Stimulated activated CD8-positive, alpha-beta memory T cell treated with anti-CD3 and anti-CD28 coated beads, Interleukin-15, amount 100 ng/mL, for 48 hours (primary cell): ENCODE measurements around the gene NFX1.
"Not testable (repeated sequence)": the region's sequence is repeated elsewhere in the genome, so short reads cannot be mapped to it uniquely, and the experiment has no call there.

Experiments
- DNase-seq, 2 donors: peaks; one replicate each; pipeline ENCODE4 v3.0.0-alpha.2; 2020; ENCODE audit warnings: low read depth in 2 of 2

Gene NFX1

DNA sequence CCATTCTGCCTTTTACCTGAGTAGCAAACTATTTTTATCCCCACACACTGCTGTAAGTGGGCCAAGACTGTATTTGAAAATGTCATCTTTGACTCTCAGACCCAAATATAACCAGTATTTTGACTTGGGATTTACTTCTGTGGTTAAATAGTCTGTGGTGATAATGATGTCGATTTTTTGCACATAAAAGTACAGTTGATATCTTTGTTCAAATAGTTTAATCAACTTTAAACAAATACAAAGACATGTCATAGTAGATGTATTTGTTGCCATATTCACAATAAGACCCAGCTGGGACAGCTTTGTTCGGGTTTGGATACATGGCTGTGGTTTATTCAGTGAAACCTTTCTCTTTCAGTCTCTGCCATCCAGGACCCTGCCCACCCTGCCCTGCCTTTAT, 20.4 kb downstream of the NFX1 start:
- no peak for DNase-seq

- no peak for DNase-seq
Measured at GRCh38 chr9:33311953-33312352, 21.6 kb downstream of the NFX1 start.

DNA sequence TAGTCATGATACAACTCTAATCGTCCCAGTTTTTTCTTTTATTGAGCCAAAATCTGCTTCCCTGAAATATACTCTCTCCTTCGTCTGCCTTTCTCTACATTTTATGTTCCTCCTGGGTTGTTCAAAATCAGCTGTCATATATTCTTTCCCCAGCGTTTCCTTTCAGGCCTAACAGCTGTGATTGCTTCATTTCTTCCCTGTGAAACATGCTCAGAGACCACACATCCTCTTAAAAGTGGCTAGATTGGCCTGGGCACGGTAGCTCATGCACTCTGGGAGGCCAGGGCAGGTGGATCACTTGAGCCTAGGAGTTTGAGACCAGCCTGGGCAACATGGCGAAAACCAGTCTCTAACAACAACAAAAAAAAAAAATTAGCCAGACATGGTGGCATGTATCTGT, 25.1 kb downstream of the NFX1 start:
- no peak for DNase-seq

DNA sequence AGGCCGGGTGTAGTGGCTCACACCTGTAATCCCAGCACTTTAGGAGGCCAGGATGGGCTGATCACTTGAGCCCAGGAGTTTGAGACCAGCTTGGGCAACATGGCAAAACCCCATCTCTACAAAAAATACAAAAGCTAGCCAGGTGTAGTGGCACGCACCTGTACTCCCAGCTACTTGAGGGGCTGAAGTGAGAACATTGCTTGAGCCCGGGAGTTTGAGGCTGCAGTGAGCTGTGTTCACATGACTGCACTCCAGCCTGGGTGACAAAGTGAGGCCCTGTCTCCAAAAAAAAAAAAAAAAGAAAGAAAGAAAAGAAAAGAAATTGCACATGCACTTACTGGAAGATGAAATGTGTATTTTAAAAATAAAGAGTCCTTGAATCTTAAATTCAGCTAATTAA, 26.8 kb downstream of the NFX1 start:
- DNase-seq = not testable (repeated sequence)

DNA sequence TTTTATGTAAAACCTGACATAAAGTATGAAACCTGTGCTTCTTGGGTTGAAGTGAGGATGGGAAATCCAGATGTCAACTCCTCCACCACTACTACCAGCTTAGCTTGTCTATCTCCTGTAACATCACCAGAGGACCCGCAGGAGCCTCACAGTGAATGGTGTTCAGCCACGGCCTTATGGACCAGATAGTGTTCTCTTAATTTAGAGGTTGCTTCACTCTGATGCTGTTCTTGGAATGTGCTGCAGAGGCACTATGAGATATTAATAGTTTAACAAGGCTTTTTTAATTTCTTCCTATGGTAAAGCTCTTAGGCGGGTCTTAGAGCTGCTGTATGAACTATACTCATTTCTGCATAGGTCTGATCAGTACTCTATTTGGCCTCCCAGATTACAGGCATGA, 27.9 kb downstream of the NFX1 start:
- DNase-seq = no peak

DNA sequence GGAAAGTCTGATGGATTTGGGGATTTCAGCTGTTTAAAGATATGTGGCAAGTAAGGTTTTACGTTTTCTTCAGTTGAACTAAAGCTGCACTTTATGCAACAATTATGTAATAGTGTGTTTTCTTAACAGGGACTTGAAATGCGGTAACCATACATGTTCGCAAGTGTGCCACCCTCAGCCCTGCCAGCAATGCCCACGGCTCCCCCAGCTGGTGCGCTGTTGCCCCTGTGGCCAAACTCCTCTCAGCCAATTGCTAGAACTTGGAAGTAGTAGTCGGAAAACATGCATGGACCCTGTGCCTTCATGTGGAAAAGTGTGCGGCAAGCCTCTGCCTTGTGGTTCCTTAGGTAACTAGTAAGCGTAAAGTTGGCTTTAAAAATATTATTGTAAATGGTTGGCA, 28.5 kb downstream of the NFX1 start:
- no peak for DNase-seq

- DNase-seq = no peak
Measured at GRCh38 chr9:33320230-33320567, 29.9 kb downstream of the NFX1 start.

DNA sequence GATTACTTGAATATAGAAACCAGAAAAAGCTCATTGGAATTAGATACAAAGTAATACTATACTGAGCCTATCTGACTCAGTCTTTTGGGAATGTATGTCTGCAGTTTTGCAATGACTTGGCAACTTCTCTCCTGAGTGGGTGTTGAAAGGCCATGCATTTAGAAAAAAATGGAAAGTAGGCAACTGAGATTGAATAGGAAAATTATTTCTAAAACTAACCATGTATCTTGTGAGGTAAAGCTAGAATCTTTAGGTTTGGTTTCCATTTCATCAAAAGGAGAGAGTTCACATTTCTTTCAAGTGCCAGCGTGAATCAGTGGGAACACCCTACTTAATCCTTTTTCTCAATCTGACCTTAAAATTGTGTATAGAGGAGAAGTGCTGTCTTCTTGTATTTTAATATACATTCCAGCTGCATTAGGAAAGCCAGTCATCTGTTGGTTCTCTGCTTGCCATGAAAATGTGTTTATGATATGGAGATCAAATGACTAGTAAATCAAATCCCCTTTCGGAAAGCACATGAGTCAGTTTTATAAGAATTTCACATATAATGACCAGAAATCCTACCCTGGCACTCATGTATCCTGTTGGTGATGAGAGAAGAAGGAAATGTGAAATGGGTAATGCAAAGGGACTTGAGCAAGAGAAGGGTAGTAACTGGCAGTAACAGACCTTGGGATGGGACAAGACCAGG, 30.4 kb downstream of the NFX1 start:
- no peak for DNase-seq

DNA sequence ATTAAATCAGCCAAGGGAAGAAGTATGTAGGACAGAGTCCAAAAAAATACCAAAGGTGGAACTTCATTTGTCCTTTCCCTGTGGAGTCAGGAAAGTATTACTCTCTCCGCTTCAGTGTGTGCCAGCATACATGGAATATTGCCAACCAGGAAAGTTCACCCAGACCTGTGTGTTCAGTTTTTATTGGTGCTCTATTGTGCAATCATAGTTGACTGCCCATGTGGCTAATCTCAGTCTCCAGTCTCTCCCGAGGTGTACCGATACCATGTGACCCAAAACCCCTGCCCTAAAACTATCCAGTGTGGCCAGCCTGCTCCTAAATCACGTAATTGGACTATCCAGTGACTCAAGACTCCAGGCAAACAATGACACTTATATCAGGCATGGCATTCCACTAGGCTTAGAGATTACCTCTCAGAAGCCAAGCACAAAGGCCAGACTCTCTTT, 38.8 kb downstream of the NFX1 start:
- DNase-seq = no peak

DNA sequence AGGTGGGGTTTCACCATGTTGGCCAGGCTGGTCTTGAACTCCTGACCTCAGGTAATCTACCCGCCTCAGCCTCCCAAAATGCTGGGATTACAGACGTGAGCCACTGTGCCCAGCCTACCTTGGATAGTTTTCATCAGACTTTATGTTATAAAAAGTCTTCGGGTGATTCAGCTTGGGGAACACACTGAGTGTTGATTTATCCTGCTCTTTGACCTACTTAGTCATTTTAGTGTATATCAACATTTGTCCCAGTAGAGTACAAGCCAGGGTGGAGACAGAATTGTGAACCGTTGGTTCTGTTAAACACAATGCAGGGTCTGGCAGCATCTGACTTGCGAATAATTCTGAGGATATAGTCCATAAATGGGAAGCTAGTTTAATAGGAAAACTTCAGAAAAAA, 39.7 kb downstream of the NFX1 start:
- no peak for DNase-seq

DNA sequence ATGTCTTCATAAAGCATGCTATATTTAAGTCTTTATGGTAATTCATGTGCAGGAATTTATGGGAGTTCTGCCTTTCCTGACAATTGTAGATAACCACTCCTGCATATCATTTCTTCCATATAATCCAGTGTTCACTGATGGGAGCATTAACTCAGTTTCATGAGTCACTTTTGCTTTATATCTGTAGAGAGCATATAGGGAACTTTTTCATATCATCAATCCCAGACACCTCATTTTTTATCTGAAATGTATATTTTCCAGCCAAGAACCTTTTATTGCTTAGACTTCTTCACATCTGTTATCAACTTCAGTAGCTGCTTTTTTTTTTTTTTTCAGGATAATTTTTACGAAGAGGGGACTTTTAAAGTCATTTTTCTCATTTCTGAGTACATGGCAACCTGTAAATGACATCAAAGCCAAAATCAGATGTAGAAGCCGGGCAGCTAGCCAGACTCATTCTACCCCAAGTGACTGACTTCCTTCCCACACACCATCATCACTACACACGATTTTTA, 41.1 kb downstream of the NFX1 start:
- no peak for DNase-seq

GRCh38 chr9:33332011-33332410, 41.7 kb downstream of the NFX1 start:
- DNase-seq = no peak

DNA sequence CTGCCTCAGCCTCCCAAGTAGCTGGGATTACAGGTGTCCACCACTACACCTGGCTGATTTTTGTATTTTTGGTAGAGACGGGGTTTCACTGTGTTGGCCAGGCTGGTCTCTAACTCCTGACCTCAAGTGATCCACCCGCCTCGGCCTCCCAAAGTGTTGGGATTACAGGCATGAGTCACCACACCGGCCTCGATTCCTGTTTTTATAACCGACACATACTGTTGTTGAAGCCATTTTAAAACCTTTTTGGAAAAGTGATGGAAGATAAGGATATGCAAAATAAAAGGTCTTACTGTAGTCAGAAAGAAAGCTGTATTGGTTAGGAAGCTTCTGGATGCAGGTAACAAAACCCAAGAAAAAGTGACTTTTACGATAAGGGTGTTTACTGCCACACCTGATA, 42.6 kb downstream of the NFX1 start:
- not testable (repeated sequence) for DNase-seq

GRCh38 chr9:33340186-33340585, 49.9 kb downstream of the NFX1 start:
- DNase-seq = no peak

DNA sequence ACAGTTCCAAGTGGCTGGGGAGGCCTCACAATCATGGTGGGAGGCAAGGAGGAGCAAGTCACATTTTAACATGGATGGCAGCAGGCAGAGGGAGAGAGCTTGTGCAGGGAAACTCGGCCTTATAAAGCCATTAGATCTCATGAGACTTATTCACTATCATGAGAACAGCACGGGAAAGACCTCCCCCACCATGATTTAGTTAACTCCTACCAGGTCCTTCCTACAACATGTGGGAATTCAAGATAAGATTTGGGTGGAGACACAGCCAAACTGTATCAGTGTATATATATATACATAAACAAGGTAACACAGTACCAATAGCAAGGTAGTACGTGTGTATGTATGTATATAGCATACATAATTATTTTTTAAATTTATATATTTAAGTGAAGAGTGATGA, 50.9 kb downstream of the NFX1 start:
- DNase-seq = no peak

GRCh38 chr9:33344145-33344544, 53.8 kb downstream of the NFX1 start:
- DNase-seq = no peak

GRCh38 chr9:33346564-33346963, 56.2 kb downstream of the NFX1 start:
- no peak for DNase-seq

DNA sequence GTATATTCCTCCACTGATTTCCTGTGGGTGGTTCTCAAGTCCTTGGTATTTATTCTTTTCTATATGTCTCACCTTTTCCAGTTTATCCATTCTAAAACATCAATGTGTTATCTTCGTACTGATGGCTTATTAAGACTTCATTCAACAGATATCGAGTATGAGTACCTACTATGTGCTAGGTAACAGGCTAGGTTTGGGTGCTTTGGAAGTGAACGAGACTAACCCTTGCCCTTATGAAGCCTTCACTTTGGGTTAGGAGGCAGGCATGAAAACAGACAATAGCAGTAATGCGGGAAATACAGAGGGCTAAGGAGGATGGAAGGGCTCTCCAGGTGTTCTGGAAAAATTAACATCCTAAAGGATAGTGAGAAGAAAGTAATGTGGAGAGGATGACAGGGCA, 58.7 kb downstream of the NFX1 start:
- no peak for DNase-seq

GRCh38 chr9:33349743-33350142, 59.4 kb downstream of the NFX1 start:
- DNase-seq = no peak

DNA sequence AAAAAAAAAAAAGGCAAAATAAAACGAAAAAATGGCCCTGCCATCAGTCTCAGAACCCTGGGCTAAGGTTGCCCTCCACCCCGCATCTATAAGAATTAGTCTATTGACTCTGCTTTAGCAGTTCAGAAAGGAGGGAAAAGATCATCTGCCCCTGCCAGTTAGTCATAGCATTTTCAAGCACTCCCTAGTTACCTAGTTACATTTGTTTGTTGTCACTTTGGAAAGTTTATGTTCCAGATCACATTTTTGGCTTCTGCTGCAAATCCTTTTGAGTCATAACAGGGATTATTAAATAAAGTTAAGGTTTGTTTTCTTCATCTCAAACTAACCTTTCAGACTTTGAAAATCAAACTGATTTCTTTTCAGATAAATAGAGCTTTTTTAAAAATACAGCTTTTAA, 60.0 kb downstream of the NFX1 start:
- DNase-seq = no peak

DNA sequence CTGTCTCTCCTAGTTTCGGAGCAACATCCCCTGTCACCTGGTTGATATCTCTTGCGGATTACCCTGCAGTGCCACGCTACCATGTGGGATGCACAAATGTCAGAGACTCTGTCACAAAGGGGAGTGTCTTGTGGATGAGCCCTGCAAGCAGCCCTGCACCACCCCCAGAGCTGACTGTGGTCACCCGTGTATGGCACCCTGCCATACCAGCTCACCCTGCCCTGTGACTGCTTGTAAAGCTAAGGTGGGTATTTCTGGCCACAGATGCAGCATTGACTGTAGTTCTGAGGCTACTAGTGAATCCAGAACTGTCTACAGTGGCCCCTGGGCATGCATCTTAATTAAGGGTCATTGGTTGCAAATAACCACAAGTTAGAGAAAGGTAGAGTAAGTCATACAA, 61.2 kb downstream of the NFX1 start:
- DNase-seq = no peak

- DNase-seq = no peak
Measured at GRCh38 chr9:33354651-33355211, 64.4 kb downstream of the NFX1 start.

DNA sequence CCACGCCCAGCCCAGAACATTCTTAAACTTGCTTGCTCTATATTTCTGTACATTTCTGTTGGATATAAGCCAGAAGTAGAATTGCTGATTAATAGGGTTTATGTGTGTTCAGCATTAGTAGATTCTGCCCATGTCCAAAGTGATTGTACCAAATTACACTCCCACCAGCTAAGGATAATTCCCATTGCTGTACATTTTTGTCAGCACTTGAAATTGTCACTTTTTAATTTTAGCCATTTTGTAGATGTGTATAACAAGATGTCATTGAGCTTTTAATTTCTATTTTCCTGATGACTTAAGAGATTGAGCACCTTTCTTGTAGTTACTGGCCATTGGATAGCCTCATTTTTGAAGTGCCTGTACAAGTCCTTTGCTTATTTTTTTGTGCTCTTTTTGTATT, 65.6 kb downstream of the NFX1 start:
- DNase-seq = no peak

DNA sequence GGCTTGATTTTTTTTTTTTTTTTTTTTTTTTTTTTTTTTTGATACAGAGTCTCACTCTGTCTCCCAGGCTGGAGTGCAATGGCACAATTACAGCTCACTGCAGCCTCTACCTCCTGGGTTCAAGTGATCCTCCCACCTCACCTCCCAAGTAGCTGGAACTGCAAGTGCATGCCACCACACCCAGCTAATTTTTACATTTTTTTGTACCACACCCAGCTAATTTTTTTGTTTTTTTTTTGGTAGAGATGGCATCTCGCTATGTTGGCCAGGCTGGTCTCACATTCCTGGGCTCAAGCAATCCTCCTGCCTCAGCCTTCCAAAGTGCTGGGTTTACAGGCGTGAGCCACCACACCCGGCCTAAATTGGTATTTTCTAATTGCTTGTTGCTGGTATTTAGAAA, 68.3 kb downstream of the NFX1 start:
- DNase-seq = not testable (repeated sequence)
